Measurements from ENCODE around the gene RARB.

The RARB gene

GRCh38 chr3:25463836-25464418, 35.9 kb downstream of the RARB start:
- H3K4me3 ChIP-seq (ENCODE audit: control insufficient read depth, low read depth, low read length), result no peak overlapping the region
- DNase-seq (ENCODE audit: low read depth), result no peak
- TF ChIP-seq CTCF (IDR thresholded peaks at IDR 0.05; ENCODE audit: control insufficient read depth, insufficient read depth, low read depth, low read length, missing control alignments), result no peak

- no peak for TF ChIP-seq CTCF (IDR thresholded peaks at IDR 0.05; ENCODE audit: control insufficient read depth, insufficient read depth, low read depth, low read length, missing control alignments)
- no peak overlapping the region for H3K4me3 ChIP-seq (ENCODE audit: control insufficient read depth, low read depth, low read length)
- DNase-seq (ENCODE audit: low read depth), result no peak
Measured at GRCh38 chr3:25465266-25465860, 37.3 kb downstream of the RARB start.

GRCh38 chr3:25468866-25469319, 40.8 kb downstream of the RARB start:
- no peak overlapping the region for H3K4me3 ChIP-seq (ENCODE audit: control insufficient read depth, low read depth, low read length)
- TF ChIP-seq CTCF (IDR thresholded peaks at IDR 0.05; ENCODE audit: control insufficient read depth, insufficient read depth, low read depth, low read length, missing control alignments), result peak; percentile 22
- peak; percentile 72 for DNase-seq (ENCODE audit: low read depth)

- H3K4me3 ChIP-seq (ENCODE audit: control insufficient read depth, low read depth, low read length), result no peak overlapping the region
- TF ChIP-seq CTCF (IDR thresholded peaks at IDR 0.05; ENCODE audit: control insufficient read depth, insufficient read depth, low read depth, low read length, missing control alignments), result no peak
- DNase-seq (ENCODE audit: low read depth), result no peak
Measured at GRCh38 chr3:25469558-25469957, 41.5 kb downstream of the RARB start.

GRCh38 chr3:25471081-25471768, 43.2 kb downstream of the RARB start:
- H3K4me3 ChIP-seq (ENCODE audit: control insufficient read depth, low read depth, low read length), result no peak overlapping the region
- TF ChIP-seq CTCF (IDR thresholded peaks at IDR 0.05; ENCODE audit: control insufficient read depth, insufficient read depth, low read depth, low read length, missing control alignments), result no peak
- DNase-seq (ENCODE audit: low read depth), result no peak

GRCh38 chr3:25472153-25472552, 44.1 kb downstream of the RARB start:
- DNase-seq (ENCODE audit: low read depth), result no peak
- no peak overlapping the region for H3K4me3 ChIP-seq (ENCODE audit: control insufficient read depth, low read depth, low read length)
- no peak for TF ChIP-seq CTCF (IDR thresholded peaks at IDR 0.05; ENCODE audit: control insufficient read depth, insufficient read depth, low read depth, low read length, missing control alignments)
